Naive thymus-derived CD4-positive, alpha-beta T cell (primary cell): ENCODE measurements around the gene YLPM1. TPM values are rescaled to one million over a fixed set of nuclear protein-coding genes. Genes with fewer than 3 reads are reported as not detected.

Source experiments
- ATAC-seq: fragments of 150-1000 bp; cut with Tn5 transposase; 2 replicates; pipeline ENCODE4 v1.10.0; 2021; ENCODE audit warnings: mild to moderate bottlenecking, moderate library complexity
- CTCF ChIA-PET: fragments of 350-600 bp; sonication (Branson Sonifier 250); formaldehyde crosslinking; loops from one replicate; lab custom pipeline; 2021; ENCODE audit warnings: antibody characterized with exemption; lab: Charles Lee
- POLR2A ChIA-PET: fragments of 350-600 bp; sonication (Branson Sonifier 250); formaldehyde crosslinking; loops from one replicate; lab custom pipeline; 2021; ENCODE audit warnings: antibody characterized with exemption, inconsistent platforms; lab: Charles Lee
- DNase-seq, 9 donors: peaks; one replicate each; pipeline versions ENCODE4 v3.0.0 to v3.0.0-alpha.2; 2020 to 2022; ENCODE audit warnings: mixed read lengths in 1 of 9
- H3K27ac ChIP-seq: one replicate; pipeline ENCODE4 v1.7.0; 2013; ENCODE audit warnings: mild to moderate bottlenecking, low read depth, low read length, moderate library complexity
- H3K27me3 ChIP-seq, 2 donors: one replicate each; pipeline ENCODE4 v1.7.0; 2013; ENCODE audit warnings: low read length in 2 of 2, mild to moderate bottlenecking in 2 of 2, moderate library complexity in 2 of 2; ENCODE audit not compliant: control insufficient read depth in 2 of 2, insufficient read depth in 2 of 2
- H3K36me3 ChIP-seq, 3 experiments: 1 replicate in 2 of 3; 2 replicates in 1 of 3; pipeline ENCODE4 v1.7.0; 2013; ENCODE audit warnings: low read length in 3 of 3, mild to moderate bottlenecking in 3 of 3, moderate library complexity in 1 of 3; ENCODE audit not compliant: insufficient read depth in 3 of 3, control insufficient read depth in 2 of 3
- H3K4me1 ChIP-seq, 2 donors: one replicate each; pipeline ENCODE4 v1.7.0; 2013; ENCODE audit warnings: low read length in 2 of 2, mild to moderate bottlenecking in 2 of 2, moderate library complexity in 1 of 2; ENCODE audit not compliant: control insufficient read depth in 2 of 2, insufficient read depth in 2 of 2
- H3K4me3 ChIP-seq: 2 replicates; pipeline ENCODE4 v1.7.0; 2013; ENCODE audit warnings: mild to moderate bottlenecking, low read length
- H3K9me3 ChIP-seq, 3 experiments: 1 replicate in 2 of 3; 2 replicates in 1 of 3; pipeline ENCODE4 v1.7.0; 2013; ENCODE audit warnings: low read length in 3 of 3; ENCODE audit not compliant: control insufficient read depth in 2 of 3
- H3K27ac Mint-ChIP-seq, 9 donors: one replicate each; pipeline ENCODE4 v1.8.0; 2020 to 2022; ENCODE audit warnings: mixed read lengths in 9 of 9, mild to moderate bottlenecking in 8 of 9, moderate library complexity in 5 of 9, inconsistent platforms in 2 of 9
- H3K27me3 Mint-ChIP-seq, 5 donors: one replicate each; pipeline ENCODE4 v1.8.0; 2021 to 2022; ENCODE audit warnings: mixed read lengths in 5 of 5, mild to moderate bottlenecking in 1 of 5
- H3K36me3 Mint-ChIP-seq, 5 donors: one replicate each; pipeline ENCODE4 v1.8.0; 2020 to 2022; ENCODE audit warnings: mixed read lengths in 5 of 5, mild to moderate bottlenecking in 3 of 5, inconsistent platforms in 1 of 5
- H3K4me1 Mint-ChIP-seq, 7 donors: one replicate each; pipeline ENCODE4 v1.8.0; 2020 to 2022; ENCODE audit warnings: mixed read lengths in 7 of 7, mild to moderate bottlenecking in 3 of 7, inconsistent platforms in 1 of 7
- H3K4me3 Mint-ChIP-seq, 10 donors: one replicate each; pipeline ENCODE4 v1.8.0; 2020 to 2022; ENCODE audit warnings: mild to moderate bottlenecking in 10 of 10, mixed read lengths in 10 of 10, moderate library complexity in 6 of 10, inconsistent platforms in 2 of 10
- H3K9me3 Mint-ChIP-seq, 11 donors: one replicate each; pipeline ENCODE4 v1.8.0; 2020 to 2022; ENCODE audit warnings: mixed read lengths in 11 of 11, mild to moderate bottlenecking in 4 of 11, inconsistent platforms in 1 of 11, moderate library complexity in 1 of 11
- intact Hi-C, 2 donors: fragments of 100-400 bp; cut with micrococcal nuclease; formaldehyde crosslinking; loops; one replicate each; pipeline ENCODE4 v1.15.1; 2023
- polyA plus RNA-seq, 2 donors: library from polyadenylated mRNA; unstranded; fragments of 300-500 nt; fragmentation: Illumina TruSeq; gene quantifications; one replicate each; pipeline ENCODE4 v1.2.3, GENCODE V29; 2021
- total RNA-seq, 6 experiments: library from RNA in 5 of 6; stranded (reverse) in 5 of 6; gene quantifications; 1 replicate in 5 of 6; 2 replicates in 1 of 6; pipeline ENCODE4 v1.2.3 and lab custom pipeline; 2021 to 2026

Gene YLPM1
- total and polyA plus RNA-seq, 7 experiments from 2014 or later, result 13.5 to 119 (median 94.8) TPM

- H3K4me3 Mint-ChIP-seq, result no peak overlapping the region
- H3K27ac ChIP-seq, result no peak overlapping the region
- H3K4me3 ChIP-seq, result no peak overlapping the region
- H3K36me3 ChIP-seq, result no peaks in the 10 kb centered on the region
- DNase-seq, result no peak
- ATAC-seq, result no peak
- no peaks in the 10 kb centered on the region for H3K9me3 ChIP-seq
- no peaks in the 10 kb centered on the region for H3K36me3 Mint-ChIP-seq
- no peaks in the 10 kb centered on the region for H3K9me3 Mint-ChIP-seq
- CTCF ChIA-PET, result interaction anchor here (6.3 to 12.3 kb wide), 2 partner anchors 41 to 225 kb away, joined by 78 to 317 read pairs; no protein-coding TSS in a partner anchor
- no peaks in the 10 kb centered on the region for H3K27me3 ChIP-seq
- H3K27me3 Mint-ChIP-seq, result no peaks in the 10 kb centered on the region
- peaks cover 17 to 41% (median 28%) of the 10 kb centered on the region in 7 donors for H3K4me1 Mint-ChIP-seq
- no peak overlapping the region for H3K27ac Mint-ChIP-seq
- intact Hi-C loops, result loop anchor here (5.0 kb wide), 1 partner anchor 438 kb away; no protein-coding TSS in a partner anchor
- POLR2A ChIA-PET, result interaction anchor here (0.8 to 1.1 kb wide), 2 partner anchors 8 to 41 kb away, joined by 3 read pairs; no protein-coding TSS in a partner anchor
- H3K4me1 ChIP-seq, result peaks cover 18% of the 10 kb centered on the region in 2 donors
These were observed 101.1 kb downstream of the YLPM1 start for GRCh38 chr14:74864198-74864597.

GRCh38 chr14:74865156-74865555 lies 102.0 kb downstream of the YLPM1 start:
- Histone ChIP-seq H3K27me3 (no peaks in the 10 kb centered on the region), H3K4me1 (peaks cover 18% of the 10 kb centered on the region in 2 donors), H3K36me3 (no peaks in the 10 kb centered on the region), H3K9me3 (no peaks in the 10 kb centered on the region), H3K27ac (no peak overlapping the region), H3K4me3 (no peak overlapping the region)
- DNase-seq (no peak), ATAC-seq (no peak)
- Mint-ChIP-seq H3K9me3 (no peaks in the 10 kb centered on the region), H3K27ac (no peak overlapping the region), H3K4me3 (peak overlapping the region in 1 of 10 donors; percentile 56), H3K4me1 (peaks cover 17 to 40% (median 28%) of the 10 kb centered on the region in 7 donors), H3K27me3 (no peaks in the 10 kb centered on the region), H3K36me3 (no peaks in the 10 kb centered on the region)
- CTCF ChIA-PET, result interaction anchor here (0.6 to 12.3 kb wide), 3 partner anchors 9 to 79 kb away, joined by 3 to 317 read pairs (median 4); no protein-coding TSS in a partner anchor
- POLR2A ChIA-PET, result interaction anchor here (0.5 to 0.6 kb wide), 2 partner anchors 13 to 26 kb away, joined by 3 to 5 read pairs; no protein-coding TSS in a partner anchor
- intact Hi-C loops, result loop anchor here in 1 of 2 donors (5.0 kb wide), 1 partner anchor 137 kb away; the partner anchor contains the start of gene EIF2B2

GRCh38 chr14:74866708-74867389 lies 103.7 kb downstream of the YLPM1 start:
- intact Hi-C loops, result loop anchor here in 1 of 2 donors (2.0 to 5.0 kb wide), 2 partner anchors 14 to 135 kb away; partner anchors contain the start of genes DLST and EIF2B2
- Histone ChIP-seq H3K9me3 (no peaks in the 10 kb centered on the region), H3K27me3 (no peaks in the 10 kb centered on the region), H3K4me3 (no peak overlapping the region), H3K27ac (peak overlapping the region; percentile 40), H3K4me1 (peaks cover 11 to 15% of the 10 kb centered on the region in 2 donors), H3K36me3 (no peaks in the 10 kb centered on the region)
- H3K36me3 Mint-ChIP-seq, result no peaks in the 10 kb centered on the region
- no peaks in the 10 kb centered on the region for H3K9me3 Mint-ChIP-seq
- peak overlapping the region; percentile 4 to 81 (median 51) for H3K27ac Mint-ChIP-seq
- DNase-seq, result no peak
- peaks cover 0 to 2% (median 0%) of the 10 kb centered on the region in 5 donors for H3K27me3 Mint-ChIP-seq
- peaks cover 17 to 31% (median 24%) of the 10 kb centered on the region in 7 donors for H3K4me1 Mint-ChIP-seq
- POLR2A ChIA-PET, result interaction anchor here (1.0 to 2.5 kb wide), 5 partner anchors 9 to 39 kb away, joined by 3 to 52 read pairs (median 6); partner anchors contain the start of genes DLST and PROX2
- ATAC-seq, result no peak
- peak overlapping the region in 9 of 10 donors; percentile 1 to 60 (median 40) for H3K4me3 Mint-ChIP-seq
- CTCF ChIA-PET, result interaction anchor here (0.6 to 4.2 kb wide), 5 partner anchors 12 to 39 kb away, joined by 3 to 36 read pairs (median 4); partner anchors contain the start of gene DLST

GRCh38 chr14:74867673-74868072 lies 104.6 kb downstream of the YLPM1 start:
- Histone ChIP-seq H3K4me1 (peaks cover 11 to 15% of the 10 kb centered on the region in 2 donors), H3K36me3 (no peaks in the 10 kb centered on the region), H3K27me3 (no peaks in the 10 kb centered on the region), H3K9me3 (no peaks in the 10 kb centered on the region), H3K27ac (peak overlapping the region; percentile 40), H3K4me3 (peak overlapping the region; percentile 27)
- no peaks in the 10 kb centered on the region for H3K36me3 Mint-ChIP-seq
- H3K4me1 Mint-ChIP-seq, result peaks cover 17 to 31% (median 24%) of the 10 kb centered on the region in 7 donors
- peak; percentile 87 for ATAC-seq
- intact Hi-C loops, result loop anchor here in 1 of 2 donors (2.0 to 5.0 kb wide), 2 partner anchors 13 to 135 kb away; partner anchors contain the start of genes DLST and EIF2B2
- ChIA-PET POLR2A (interaction anchor here (0.9 to 2.5 kb wide), 8 partner anchors 7 to 38 kb away, joined by 3 to 52 read pairs (median 6); partner anchors contain the start of genes DLST and PROX2), CTCF (interaction anchor here (0.6 to 4.2 kb wide), 7 partner anchors 10 to 38 kb away, joined by 3 to 36 read pairs (median 3); partner anchors contain the start of gene DLST)
- H3K9me3 Mint-ChIP-seq, result no peaks in the 10 kb centered on the region
- peak in 6 of 9 donors; percentile 32 to 51 (median 37) for DNase-seq
- H3K4me3 Mint-ChIP-seq, result peak overlapping the region; percentile 0 to 60 (median 39)
- H3K27ac Mint-ChIP-seq, result peak overlapping the region in 7 of 9 donors; percentile 4 to 77 (median 45)
- peaks cover 0 to 2% (median 0%) of the 10 kb centered on the region in 5 donors for H3K27me3 Mint-ChIP-seq

GRCh38 chr14:74868739-74869138 lies 105.6 kb downstream of the YLPM1 start:
- Histone ChIP-seq H3K27me3 (no peaks in the 10 kb centered on the region), H3K36me3 (no peaks in the 10 kb centered on the region), H3K9me3 (no peaks in the 10 kb centered on the region), H3K4me3 (no peak overlapping the region), H3K4me1 (peaks cover 11 to 15% of the 10 kb centered on the region in 2 donors), H3K27ac (no peak overlapping the region)
- H3K4me3 Mint-ChIP-seq, result no peak overlapping the region
- POLR2A ChIA-PET, result interaction anchor here (1.0 to 2.5 kb wide), 4 partner anchors 8 to 36 kb away, joined by 4 to 52 read pairs (median 6); partner anchors contain the start of gene DLST
- peaks cover 17 to 34% (median 26%) of the 10 kb centered on the region in 7 donors for H3K4me1 Mint-ChIP-seq
- H3K9me3 Mint-ChIP-seq, result no peaks in the 10 kb centered on the region
- CTCF ChIA-PET, result interaction anchor here (0.6 to 4.2 kb wide), 5 partner anchors 9 to 37 kb away, joined by 3 to 36 read pairs (median 4); no protein-coding TSS in a partner anchor
- H3K27me3 Mint-ChIP-seq, result peaks cover 0 to 2% (median 0%) of the 10 kb centered on the region in 5 donors
- DNase-seq, result no peak
- no peak for ATAC-seq
- peak overlapping the region in 1 of 9 donors; percentile 77 for H3K27ac Mint-ChIP-seq
- no peaks in the 10 kb centered on the region for H3K36me3 Mint-ChIP-seq
- intact Hi-C loops, result loop anchor here in 1 of 2 donors (5.0 kb wide), 1 partner anchor 134 kb away; the partner anchor contains the start of gene EIF2B2

- Mint-ChIP-seq H3K27ac (no peak overlapping the region), H3K36me3 (no peaks in the 10 kb centered on the region), H3K4me1 (peaks cover 25 to 41% (median 34%) of the 10 kb centered on the region in 7 donors), H3K4me3 (no peak overlapping the region), H3K9me3 (no peaks in the 10 kb centered on the region), H3K27me3 (peaks cover 0 to 2% (median 0%) of the 10 kb centered on the region in 5 donors)
- Histone ChIP-seq H3K4me1 (peaks cover 22 to 25% of the 10 kb centered on the region in 2 donors), H3K27ac (no peak overlapping the region), H3K4me3 (no peak overlapping the region), H3K9me3 (no peaks in the 10 kb centered on the region), H3K36me3 (no peaks in the 10 kb centered on the region), H3K27me3 (no peaks in the 10 kb centered on the region)
- CTCF ChIA-PET, result interaction anchor here (1.3 to 4.5 kb wide), 2 partner anchors 10 to 33 kb away, joined by 5 to 35 read pairs; no protein-coding TSS in a partner anchor
- DNase-seq (no peak), ATAC-seq (no peak)
- POLR2A ChIA-PET, result interaction anchor here (0.6 to 4.0 kb wide), 4 partner anchors 8 to 215 kb away, joined by 3 to 30 read pairs (median 3); partner anchors contain the start of gene DLST
- intact Hi-C loops, result no loop called here
These were observed 108.7 kb downstream of the YLPM1 start for GRCh38 chr14:74871819-74872218.
